Activated CD4-positive, CD25-positive, alpha-beta regulatory T cell treated with anti-CD3 and anti-CD28 coated beads, Interleukin-2, amount 50 U/mL, for 24 hours (primary cell): ENCODE measurements around the gene NOTCH3.

ENCODE experiments used
- ATAC-seq, 2 donors: fragments of 150-1000 bp; cut with Tn5 transposase; one replicate each; pipeline ENCODE4 v1.10.0; 2021; ENCODE audit warnings: mild to moderate bottlenecking in 1 of 2, moderate library complexity in 1 of 2

NOTCH3 gene

GRCh38 chr19:15235781-15236180 lies 35.0 kb upstream of the NOTCH3 start:
- ATAC-seq = no peak

GRCh38 chr19:15234431-15235130 lies 33.8 kb upstream of the NOTCH3 start:
- ATAC-seq = no peak

- ATAC-seq = no peak
Measured at GRCh38 chr19:15231271-15231670, 30.5 kb upstream of the NOTCH3 start.

DNA sequence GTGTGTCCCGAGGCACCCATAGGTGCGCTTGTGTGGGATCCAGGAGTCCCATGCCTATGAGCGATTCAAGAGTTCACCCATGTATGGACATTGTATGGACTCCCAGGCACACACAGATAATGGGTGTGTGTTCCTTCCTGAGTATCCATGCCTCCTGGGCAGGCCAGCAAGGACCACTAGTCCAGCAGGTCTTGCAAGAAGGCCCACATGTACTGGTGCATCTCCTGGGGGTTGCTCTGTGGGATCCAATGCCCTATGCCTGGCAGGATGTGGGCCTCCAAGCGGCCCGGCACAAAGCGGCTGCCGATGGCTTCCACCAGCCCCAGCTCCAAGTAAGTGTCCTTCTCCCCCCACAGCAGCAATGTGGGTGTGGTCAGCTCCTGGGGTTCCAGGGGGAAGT lies 26.5 kb upstream of the NOTCH3 start:
- ATAC-seq = no peak

DNA sequence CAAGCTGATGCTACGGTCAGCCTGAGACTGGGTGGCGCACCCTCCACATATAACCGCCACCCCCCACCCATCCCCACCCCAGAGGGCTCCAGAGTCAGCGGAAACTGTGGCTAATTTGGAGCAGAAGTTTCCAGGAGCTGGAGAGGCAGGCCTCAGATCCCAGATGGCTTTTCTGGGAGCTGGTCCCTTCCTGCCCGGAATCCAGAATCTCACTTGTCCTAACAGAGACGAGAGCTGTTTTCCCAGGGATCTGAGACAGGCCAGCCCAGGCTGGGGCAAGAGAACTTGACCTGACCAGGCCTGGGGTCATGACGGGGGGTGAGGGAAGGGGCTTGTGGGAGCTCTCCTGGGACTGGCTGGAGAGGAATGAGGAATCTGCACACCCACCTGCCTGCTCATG lies 25.0 kb upstream of the NOTCH3 start:
- ATAC-seq = no peak

GRCh38 chr19:15223649-15224361 lies 23.0 kb upstream of the NOTCH3 start:
- ATAC-seq = peak in 1 of 2 donors; percentile 14

GRCh38 chr19:15222738-15223648 lies 22.2 kb upstream of the NOTCH3 start:
- ATAC-seq = peak; percentile 93 to 94

DNA sequence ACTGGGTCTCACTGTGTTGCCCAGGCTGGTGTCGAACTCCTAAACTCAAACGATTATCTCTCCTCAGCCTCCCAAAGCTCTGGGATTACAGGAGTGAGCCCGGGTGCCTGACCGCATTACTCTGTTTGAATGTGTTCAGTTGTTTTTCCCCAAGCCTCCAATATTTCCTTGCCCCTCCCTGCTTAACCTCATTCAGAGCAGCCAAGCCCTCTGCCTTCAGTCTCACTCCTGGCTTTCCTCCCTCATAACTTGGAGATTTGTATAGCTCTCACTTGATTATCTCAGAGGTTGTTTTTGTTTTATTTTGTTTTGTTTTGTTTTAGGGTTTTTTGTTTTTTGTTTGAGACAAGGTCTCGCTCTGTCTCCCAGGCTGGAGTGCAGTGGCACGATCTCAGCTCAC lies 20.0 kb upstream of the NOTCH3 start:
- ATAC-seq = no peak

GRCh38 chr19:15218501-15218900 lies 17.7 kb upstream of the NOTCH3 start:
- no peak for ATAC-seq

DNA sequence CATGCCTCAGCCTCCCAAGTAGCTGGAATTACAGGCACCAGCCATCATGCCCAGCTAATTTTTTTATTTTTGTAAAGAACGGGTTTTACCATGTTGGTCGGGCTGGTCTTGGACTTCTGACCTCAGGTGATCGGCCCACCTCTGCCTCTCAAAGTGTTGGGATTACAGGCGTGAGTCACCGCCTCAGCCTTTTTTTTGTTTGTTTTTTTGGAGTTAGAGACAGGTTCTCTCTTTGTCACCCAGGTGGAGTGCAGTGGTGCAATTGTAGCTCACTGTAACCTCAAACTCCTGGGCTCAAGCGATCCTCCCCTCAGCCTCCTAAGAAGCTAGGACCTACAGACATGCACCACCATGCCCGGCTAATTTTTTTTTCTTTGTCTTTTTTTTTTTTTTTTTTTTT lies 15.6 kb upstream of the NOTCH3 start:
- no peak for ATAC-seq

DNA sequence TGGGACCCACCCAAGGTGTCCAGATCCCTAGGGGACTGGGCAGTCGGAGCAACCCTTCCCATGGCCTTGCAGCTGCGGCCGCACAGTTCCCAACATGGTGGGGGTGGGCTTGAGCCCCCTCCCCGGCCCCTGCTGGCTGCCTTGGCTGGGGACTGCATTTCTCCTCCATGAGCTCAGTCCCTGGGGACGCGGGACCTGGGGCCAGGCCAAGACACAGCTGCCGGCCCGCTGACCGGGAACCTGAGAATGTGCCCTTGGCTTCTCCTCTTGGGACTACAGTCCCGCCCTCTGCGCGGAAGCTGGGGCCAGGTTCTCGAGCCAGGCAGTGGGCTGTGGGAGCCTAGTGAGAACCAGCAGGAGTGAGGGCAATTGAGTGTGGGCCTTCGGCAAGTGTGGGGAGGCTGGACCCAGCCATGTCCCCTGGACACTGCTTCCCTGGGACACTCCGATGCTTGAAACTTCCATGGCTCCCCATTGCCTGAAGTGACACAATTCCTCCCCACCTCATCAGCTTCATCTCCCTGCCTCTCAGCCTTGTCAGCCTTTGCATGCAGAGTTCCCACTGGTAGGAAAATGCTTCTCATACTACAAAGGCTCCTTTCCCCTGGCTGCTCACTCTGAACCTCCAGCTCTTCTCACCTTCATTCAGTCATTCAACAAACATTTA lies 13.1 kb upstream of the NOTCH3 start:
- no peak for ATAC-seq

DNA sequence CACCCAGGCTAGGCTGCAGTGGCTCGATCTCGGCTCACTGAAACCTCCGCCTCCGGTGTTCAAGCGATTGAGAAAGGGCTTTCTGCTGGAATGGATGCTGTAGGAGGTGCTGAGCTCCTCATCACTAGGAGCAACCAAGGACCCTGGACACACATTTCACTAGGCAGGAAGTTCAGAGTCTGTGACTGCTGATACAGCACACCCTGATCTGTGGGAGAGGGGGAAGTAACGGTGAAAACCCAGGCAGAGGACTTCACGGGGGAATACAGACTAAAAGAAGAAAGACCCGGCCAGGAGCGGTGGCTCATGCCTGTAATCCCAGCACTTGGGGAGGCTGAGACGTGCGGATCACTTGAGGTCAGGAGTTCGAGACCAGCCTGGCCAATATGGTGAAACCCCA lies 11.9 kb upstream of the NOTCH3 start:
- no peak for ATAC-seq

DNA sequence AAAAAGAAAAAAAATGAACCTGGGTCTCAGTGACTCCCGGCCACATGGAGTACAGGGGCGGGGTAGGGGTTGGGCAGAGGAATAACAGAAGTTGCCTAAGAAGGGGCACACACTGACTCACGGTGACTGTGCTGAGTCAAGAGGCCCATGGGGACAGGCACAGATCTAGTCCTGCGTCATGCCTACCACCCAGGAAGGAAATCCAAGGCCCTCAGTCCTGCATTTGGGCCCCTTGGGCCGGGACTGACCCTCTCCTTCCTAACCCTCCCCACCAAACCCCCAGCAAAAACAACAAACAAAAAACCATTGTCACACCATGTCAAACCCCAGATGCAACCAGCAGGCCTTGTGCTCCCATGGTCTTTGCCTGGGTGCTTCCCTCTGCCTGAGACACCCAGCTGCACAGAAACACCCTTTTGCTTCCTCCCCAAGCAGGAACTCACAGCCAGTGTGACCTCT lies 9.6 kb upstream of the NOTCH3 start:
- peak in 1 of 2 donors; percentile 27 for ATAC-seq

GRCh38 chr19:15201374-15202023 lies 704 bp upstream of the NOTCH3 start:
- no peak for ATAC-seq

DNA sequence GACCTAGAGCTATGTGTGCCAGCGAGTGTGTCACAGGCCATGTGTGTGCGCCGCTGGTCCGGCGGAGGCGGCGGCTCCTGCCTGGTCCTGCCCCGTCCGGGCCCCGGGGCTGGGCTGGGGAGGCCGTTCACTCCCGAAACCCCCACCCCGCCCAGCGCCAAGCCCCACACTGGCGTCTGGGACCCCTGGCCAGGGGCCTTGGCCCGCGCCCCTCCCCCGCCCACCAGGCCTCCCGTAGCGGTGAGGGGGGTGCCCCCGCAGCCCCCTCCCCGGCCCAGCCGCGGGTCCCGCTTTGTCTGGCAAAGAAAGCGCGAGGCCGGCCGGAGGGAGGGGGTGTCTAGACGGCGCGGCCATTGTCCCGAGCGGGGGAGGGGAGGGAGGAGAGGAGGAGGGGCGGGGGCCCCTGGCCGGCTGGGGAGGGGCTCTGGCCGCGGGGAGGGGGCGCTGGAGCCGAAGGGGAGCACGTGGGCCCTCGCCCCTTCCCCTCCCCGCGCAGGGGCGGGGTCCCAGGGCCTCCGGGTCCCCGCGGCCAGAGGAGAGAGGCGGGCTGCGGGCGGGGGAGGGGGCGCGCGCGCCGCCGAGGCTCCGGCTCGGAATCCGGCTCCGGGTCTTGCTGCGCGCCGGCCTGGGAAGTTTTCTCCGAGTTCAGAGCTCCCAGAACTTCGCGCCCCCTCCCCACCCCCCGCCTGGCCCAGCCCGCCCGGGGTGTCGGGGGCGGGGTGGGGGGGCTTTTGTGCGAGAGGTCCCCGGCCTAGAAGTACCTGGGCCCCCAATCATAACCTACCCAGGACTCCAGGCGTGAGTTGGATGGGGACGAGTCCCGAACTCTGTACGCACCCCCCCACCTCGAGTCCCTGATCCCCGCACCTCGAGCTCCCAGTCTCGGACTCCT lies 888 bp downstream of the NOTCH3 start:
- ATAC-seq = no peak

- no peak for ATAC-seq
Measured at GRCh38 chr19:15198951-15199660, 1.7 kb downstream of the NOTCH3 start.

GRCh38 chr19:15197942-15198341 lies 2.9 kb downstream of the NOTCH3 start:
- ATAC-seq = no peak

DNA sequence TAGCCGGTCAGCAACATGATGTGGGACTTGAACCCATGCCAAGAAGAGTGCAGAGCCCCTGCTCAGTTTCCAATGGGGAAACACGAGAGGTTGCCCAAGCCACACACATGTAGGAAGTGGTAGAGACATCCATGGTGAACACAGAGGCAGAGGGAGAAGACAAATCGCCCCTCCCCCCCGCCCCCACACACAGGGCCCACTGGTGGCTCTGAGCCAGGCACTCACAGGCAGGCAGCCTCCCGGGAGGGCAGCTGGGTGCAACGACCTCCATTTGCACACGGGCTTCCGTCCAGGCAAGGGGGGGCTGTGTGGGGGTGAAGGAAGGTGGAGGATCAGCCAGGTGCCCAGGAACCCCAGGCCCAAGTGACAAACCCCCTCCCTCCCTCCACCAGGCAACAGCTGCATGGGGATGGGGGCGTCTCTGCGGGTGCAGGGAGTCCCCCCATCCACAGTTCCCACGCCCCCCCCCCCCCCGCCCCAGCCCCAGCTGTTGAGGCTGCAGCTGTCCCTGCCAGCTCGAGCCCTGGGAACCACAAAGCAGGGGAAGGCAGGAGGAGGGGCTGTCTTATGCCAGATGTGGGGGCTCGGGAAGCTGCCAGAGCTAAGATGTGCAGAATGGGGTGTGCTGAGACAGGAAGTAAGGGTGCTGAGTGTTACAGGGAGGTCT lies 3.4 kb downstream of the NOTCH3 start:
- ATAC-seq = no peak

- no peak for ATAC-seq
Measured at GRCh38 chr19:15196360-15197005, 4.3 kb downstream of the NOTCH3 start.
